Activated CD4-positive, alpha-beta T cell treated with anti-CD3 and anti-CD28 coated beads for 4 hours (primary cell): Measurements from ENCODE around the gene TOX4.
"Not testable (repeated sequence)": the region's sequence is repeated elsewhere in the genome, so short reads cannot be mapped to it uniquely, and the experiment has no call there.

ENCODE experiments used
- DNase-seq, 2 donors: peaks; one replicate each; pipeline ENCODE4 v3.0.0-alpha.2; 2020

The TOX4 gene

DNA sequence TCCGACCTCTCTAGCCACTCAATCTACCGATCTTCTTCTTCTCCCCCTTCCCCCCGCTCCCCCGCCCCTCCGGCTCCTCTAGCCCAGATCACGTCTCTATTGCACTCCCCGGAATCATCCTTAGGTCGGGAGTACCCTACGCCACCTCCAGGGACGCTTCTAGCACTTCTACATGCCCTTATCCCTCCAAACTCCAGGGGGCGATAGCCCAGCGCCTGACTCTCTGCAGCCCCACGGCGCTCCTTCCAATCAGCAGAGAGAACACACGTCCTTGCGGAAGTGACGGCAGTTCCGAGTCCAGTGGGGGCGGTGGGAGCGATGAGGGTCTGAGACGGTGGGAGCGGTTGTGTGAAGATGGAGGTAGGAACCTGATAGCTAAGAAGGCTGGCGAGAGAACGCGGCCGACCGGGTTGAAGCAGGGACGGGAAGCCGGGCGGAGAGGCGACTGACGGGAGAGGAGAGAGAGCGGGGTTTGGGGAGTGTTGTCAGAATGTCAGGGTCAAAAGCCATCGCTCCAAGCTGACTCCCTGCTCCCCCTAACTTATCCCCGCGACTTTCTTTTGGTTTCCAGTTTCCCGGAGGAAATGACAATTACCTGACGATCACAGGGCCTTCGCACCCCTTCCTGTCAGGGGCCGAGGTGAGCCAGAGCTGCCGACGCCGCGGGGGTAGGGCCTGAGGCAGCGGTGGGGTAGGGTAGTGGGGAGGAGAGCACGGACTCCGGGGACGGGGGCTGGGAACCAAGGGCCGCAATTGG is at the start of gene TOX4, which contains the start of gene RAB2B:
Gene TOX4, plus strand, starts transcription at position 271 of the 757 bp plus-strand sequence. Its CDS starts 84 bp downstream, at position 355.
Gene RAB2B, minus strand, starts transcription at position 35 of the 757 bp plus-strand sequence. CDS start 87 bp downstream, outside the sequence.
- peak; percentile 92 to 93 for DNase-seq

DNA sequence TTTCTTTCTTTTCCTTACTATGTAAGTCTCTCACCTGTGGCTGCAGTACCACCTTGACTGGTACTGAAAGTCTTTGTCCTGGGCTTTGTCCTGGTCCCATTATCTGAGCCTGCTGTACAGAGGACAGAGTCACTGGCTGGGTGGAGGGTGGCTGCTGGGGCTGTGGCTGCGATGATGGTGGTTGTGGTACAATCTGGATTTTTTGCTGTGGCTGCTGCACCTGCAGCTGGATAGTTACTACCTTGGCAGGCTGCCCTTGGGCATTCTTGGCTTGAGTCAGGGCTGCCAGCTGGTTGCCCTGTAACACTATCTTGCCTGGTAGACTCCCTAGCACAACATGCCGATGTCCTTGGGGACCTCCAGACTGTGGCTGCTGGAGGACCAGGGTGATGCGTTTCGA is 48.1 kb upstream of the TOX4 start:
- DNase-seq = no peak

DNA sequence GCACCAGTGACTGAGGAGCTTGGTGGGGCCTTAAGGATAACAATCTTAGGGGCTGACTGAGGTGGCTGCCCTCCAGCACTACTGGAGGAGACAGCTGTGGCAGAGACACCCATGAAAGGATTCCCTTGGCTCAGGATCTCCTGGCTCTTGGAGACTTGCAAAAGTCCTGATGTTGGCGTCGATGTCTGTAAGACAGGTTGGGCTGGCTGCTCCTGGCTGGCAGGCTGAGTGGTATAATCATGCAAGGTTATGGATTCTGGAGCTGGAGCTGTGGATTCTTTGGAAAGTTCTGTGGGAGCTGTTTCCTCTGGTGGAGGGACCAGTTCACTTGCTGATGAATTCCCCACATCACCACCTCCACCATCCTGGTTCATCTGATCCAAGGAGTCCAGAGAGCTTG is 45.9 kb upstream of the TOX4 start:
- DNase-seq = no peak

DNA sequence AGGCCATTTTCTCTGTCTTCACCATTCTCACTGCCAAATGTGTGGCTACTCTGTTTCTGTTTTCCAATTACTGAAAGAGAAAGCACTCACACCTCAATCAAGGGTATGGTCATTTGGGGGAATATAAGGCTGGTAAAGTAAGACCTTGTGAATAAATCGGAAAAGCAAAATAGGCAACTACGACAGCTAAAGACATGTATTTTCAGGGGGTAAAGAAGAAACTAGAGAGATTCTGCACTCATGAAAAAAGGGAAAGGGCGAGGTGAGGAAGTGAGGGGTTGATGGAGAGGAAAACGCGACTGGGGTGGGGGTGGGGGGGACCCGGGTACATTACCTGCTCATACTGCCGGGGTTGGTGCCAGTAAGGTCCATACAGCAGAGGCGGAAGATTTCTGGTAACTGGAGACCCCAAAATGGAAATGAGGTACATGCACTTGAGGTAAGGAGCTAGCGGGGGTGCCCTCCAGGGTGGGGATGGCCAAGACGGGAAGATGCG is 40.4 kb upstream of the TOX4 start:
- DNase-seq = no peak

DNA sequence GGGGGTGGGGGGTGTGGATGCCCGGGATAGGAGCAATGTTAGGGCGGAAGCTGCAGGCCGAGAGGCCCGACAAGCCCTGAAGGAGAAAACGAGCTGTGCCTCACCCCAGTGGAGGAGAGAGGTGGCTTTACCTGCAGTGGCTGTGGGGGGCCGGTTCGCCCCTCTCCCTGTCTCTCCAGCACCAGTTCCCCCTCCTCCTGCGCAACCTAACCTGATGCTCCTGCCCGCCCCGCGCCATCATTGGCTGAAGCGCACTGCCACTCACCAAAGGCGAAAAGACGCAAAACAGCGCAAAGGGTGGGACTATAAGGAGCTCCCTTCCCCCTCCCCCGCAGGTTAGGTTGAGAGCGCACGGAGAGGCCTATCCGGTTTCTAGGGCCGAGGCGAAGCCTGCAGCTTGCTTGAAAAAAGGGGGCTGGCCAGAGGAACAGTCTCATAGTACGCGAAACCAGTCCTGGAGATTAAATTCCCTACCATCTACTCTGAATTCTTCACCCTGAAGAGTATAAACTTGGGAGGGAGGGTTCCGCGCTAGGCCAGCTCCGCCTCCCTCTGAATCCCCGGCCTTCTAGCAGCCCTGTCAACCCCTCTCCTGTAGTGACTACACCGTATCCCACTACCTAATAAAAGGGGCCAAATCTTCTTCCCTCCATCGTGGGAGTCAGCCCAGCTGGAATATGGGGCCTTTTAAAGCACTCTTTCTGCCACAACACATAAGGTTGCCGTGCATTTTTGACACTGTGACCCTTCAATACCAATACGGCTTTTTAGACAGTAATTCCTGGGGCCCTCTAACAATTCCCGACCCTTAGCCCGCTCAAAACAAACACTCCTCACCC is 39.7 kb upstream of the TOX4 start:
- peak; percentile 99 to 100 for DNase-seq

DNA sequence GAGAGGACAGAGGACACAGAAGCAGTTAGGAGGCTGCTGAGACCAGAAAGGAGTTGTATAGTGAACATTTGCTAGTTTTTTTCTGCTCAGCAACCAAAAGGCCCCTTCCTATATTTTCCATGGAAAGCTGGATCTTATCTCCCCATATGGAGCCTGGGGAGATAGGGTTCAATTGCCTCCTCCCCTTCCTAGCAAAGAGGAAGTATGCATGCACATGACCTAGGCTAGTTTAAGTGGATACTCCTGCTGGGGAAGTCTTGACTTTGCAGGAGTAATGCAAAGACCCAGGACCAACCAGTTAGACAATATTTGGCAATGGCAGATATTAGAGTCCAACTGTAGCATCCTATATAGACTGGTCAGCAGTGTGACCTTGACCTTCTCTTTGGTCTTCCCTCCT is 36.1 kb upstream of the TOX4 start:
- DNase-seq = no peak

DNA sequence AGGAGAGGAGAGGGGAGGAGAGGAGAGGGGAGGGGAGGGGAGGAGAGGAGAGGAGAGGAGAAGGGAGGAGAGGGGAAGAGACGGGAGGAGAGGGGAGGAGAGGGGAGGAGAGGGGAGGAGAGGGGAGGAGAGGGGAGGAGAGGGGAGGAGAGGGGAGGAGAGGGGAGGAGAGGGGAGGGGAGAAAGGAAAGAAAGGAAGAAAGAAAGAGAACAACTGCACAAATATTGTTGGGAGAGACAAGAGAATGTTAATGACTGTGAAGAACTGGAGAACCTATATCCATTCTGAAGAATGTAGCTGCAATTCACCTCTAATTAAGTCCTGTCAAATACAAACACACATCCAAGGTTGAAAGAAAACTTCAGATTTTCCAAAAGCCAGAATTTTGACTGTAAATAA is 34.3 kb upstream of the TOX4 start:
- not testable (repeated sequence) for DNase-seq

DNA sequence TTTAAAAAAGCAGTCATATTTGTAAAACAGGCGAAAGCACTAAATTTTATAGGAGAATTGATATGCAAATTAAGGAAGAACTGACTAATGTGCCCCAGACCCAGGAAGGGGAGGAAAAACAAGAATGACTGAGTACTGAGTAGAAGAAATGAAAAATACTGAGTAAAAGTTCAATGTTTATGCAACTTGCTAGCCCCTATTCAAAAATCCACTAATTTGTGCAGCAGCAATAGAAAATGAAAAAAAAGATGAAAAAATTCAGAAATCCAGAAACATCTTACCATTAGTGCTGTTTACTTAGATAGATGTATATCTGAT is 27.1 kb upstream of the TOX4 start:
- no peak for DNase-seq

DNA sequence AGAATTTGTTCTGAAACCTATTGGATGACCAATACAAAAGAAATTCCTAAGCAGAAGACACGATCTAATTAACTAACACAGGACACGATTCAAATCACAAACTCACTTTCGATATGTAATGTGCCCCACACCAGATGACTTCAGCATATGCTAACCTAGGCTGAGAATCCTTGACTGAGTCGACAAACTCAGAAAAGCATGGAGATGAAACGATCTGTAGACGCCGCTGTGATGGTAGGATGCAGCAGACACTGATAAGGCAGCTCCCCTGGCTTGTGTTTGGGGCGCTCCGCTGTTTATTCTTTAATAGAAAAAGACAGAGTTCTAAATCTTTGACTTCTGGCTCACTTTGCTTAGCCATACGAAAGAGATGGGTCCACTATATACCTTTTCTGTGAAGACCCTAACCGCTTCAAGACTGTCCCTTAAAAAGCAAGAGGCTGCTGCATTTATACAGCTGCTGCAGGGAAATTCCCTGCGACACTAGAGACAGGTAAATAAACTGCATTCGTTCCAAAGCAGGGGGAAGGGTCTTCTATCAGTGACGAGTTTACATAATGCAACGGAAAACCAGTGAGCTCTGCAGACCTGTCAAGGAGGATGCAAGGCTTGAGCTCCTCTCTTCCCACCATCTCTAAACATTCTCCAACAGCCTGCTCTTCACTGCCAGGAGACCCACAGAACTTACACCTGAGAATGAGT is 22.0 kb upstream of the TOX4 start:
- peak in 1 of 2 donors; percentile 12 for DNase-seq

DNA sequence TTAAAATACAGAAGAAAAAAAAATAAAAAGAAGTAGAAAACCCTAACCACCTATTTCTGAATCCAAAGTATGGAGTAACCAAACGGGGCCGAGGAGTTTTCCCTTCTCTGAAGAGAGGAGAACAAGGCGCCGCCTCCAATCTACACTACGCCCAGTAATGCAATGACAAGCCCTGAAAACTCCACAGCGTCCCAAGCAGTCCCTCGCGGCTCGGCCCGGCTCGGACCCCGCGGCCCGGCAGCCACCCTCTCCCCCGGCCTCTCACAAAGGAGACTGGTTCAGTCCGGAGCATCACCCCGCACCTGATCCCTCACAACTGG is 21.4 kb upstream of the TOX4 start:
- no peak for DNase-seq

DNA sequence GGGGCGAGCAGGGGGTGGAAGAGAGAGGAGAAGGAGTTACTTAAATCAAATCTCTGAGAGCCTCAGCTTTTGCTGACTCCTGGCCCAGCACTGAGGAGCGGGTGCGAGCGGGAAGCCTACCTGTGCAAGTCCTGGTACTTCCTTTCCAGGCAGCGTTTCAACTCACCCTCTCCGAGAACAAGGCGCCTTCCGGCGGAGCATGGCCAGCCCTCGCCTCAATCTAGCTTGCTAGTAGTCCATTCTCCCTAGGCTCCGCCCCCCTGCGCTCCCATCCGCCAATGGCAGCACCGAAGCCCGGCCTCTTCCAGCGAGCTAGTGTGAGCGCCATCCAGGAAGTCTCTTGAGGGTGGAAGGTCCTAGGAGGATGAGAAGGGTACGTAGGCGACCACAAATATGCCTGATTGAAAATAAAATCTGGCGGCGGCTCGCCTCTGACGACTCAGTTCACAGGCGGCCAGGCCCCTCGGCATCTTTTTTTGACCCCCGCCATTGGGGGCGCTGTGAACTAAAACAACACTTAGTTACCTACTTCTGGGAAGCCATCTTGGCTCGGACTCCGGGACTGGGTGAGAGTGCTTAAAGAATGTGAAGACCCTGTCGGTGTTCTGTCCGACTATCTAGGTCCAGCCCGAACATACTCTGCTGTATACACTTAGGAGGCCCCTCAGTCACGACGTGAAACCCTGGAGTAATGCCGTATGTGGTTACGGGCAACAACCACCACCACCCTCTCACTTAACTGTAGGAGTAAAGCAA is 20.9 kb upstream of the TOX4 start, which contains the start of gene CHD8:
Gene CHD8, minus strand, starts transcription at position 212 of the 756 bp plus-strand sequence. CDS start 24,480 bp downstream, outside the sequence.
- peak; percentile 99 to 100 for DNase-seq

DNA sequence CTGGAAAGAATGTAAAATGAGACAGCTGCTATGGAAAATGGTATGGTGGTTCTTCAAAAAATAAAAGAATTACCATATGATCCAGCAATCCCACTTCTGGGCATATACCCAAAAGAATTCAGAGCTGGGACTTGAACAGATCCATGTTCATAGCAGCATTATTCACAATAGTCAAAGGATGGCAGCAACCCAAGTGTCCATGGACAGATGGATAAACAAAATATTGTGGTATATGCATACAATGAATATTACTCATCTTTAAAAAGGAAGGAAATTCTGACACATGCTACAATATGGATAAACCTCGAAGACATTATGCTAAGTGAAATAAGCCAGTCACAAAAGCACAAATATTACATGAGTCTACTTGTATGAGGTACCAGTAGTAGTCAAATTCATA is 9.4 kb upstream of the TOX4 start:
- no peak for DNase-seq

DNA sequence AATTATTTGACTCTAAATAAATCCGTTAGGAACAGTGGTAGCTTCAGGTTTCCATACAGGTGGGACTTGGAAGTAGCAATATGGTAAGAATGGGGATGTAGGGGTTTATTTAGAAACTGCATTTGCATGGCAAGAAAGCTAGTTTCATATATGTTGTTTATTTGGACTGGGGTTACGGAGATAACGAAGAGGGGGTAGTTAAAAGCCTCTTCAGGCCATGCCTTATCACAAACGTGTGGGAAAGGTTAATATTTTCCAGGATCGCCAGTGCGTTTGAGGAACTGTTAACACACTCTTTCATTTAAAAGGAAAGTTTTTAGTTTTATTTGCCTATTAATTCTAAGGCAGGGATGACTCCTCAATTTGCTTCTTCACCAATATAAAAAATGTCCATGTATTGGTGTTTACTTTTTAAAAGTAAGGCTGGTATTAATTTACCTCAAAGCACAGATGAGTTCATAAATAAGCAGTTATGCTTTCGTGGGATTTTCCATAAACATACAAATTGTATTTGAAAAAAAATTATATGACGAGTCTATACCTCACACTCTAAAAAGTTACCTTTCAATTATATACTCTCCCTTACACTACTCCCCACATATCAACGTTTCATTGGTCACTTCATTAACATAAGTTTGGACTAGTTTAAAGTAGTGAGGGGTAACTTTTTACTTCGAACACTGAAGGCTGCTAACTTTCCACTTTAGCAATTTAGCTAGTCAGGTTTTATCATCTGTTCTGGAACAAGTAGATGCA is 1.1 kb upstream of the TOX4 start:
- DNase-seq = no peak

DNA sequence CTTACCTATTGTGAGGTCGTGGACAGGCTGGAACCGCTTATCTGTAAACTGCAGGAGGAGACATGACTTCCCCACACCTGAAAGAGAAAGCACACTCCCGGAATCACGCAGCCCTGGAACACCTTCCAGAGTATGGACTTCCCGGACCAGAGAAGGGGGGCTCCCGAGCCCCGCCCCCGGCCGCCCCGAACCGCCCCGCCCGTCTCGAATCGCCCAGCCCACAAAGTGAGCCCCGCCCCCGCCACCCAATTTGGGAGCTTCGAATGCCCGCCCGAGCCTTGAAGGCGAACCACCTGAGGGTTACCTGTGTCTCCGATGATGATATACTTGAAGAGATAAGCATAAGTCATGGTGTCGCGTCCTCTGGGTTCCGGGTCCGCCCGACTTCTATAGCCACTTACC is 471 bp upstream of the TOX4 start:
- DNase-seq = peak; percentile 82 to 85

DNA sequence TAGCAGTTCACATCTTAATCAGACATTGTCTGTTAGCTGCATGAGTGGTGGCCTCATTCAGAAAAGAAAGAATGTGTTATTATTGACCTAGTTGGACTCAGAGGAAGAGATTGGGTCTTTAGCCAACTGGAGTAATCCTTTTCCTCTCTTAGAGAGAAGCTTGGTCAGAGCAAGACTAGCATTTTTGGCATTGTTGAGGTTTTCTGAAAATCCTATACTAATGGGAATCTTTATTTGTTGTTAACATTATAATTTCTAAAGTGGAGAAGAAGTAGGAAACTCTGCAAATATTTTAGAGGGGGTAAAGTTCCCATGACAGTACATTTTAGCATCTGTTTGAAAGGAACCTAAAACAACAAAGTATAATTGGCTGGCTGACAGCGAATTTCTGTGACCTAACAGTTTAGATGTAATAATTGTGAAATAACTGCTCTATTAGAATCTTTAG is 9.7 kb downstream of the TOX4 start:
- DNase-seq = no peak

DNA sequence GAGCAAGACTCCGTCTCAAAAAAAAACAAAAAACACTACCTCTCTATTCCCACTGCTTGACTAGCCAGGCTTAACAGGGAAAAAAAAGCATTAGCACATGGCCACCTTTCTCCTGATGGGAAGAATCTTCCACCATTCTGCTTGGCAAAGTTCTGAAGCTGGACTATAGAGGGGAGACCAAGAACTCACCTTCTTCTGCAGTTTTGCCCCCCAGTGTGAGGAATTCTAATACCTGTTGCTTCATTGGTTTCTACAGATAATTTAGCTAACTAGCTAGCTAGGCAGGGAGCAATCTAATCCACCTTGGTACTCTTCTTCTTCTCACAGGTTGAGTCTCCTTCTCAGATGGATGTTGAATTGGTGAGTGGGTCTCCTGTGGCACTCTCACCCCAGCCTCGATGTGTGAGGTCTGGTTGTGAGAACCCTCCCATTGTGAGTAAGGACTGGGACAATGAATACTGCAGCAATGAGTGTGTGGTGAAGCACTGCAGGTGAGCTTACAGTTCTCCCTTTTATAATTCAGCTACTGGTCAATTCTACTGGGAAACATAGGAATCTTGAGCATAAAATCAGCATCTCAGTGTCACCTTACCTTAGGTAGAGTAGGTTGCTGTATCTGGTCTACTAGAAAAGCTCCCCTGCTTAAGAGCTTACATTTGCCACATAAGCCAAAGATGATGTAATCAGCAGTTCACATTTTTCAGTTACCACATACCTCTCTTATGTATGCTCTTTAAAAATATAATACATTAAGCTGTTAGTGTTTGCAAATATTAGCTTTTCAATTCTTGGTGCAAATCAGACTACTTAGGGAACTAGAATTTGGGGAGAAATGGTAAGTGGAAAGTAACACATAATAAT is 18.1 kb downstream of the TOX4 start:
- no peak for DNase-seq

DNA sequence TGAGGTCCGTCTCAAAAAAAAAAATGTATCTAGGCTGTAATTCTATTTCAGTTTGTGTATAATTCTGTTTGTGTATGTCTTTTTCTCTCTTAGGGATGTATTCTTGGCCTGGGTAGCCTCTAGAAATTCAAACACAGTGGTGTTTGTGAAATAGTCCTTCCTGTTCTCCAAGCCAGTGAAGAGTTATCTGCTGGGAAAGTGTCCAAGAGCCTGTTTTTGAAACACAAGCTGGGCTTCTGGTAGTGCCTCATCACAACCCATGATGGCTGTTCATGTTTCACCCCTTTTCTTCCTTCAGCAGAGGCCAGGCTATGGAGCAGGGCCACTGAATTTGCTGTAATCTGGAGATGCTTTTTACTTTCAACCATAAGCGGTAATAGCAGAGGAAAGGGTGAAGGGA is 19.5 kb downstream of the TOX4 start:
- DNase-seq = no peak

DNA sequence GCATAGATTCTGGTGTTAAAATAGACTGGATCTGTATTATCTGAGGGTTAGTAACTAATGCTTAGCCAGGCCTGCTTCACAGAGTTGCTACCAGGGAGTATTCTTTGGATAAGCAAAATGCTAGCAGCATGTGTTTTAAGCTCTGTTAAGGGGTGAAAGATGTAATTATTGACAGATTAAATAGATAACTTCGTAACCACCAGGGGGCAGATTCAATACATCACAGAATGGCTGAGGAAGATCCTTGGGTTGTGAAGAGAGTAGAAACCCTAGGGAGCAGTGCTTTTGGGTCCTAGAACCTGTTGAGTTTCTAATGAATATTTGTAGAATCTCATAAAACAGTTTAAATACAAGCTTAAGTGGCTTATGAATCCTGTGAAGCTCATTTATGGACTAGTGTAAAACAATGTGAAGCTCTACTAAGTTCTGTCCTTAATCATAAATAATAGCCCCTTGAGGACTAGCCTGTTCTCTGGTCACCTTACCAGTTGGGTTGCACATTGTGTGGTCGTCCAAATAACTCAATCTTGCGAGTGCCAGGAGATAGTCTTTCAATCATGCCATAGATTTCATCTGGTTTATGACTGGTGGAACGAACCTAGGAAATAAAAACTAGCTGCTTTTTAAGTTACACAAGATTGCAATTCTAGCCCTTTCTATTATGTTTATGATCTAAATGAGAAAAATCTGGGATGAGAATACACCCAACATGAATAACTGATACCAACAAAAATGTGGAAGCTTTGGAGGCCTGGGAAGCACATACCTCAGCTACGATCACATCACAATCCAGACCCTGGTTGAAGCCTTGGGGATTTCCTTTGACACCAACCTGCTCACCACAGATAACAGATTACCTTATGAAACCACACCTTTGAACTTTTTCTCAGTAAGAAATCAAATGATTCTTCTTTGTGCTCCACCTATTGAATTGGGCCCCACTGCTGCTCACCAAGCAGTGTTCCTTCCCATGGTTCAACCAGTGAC is 21.8 kb downstream of the TOX4 start:
- DNase-seq = peak; percentile 31 to 46

DNA sequence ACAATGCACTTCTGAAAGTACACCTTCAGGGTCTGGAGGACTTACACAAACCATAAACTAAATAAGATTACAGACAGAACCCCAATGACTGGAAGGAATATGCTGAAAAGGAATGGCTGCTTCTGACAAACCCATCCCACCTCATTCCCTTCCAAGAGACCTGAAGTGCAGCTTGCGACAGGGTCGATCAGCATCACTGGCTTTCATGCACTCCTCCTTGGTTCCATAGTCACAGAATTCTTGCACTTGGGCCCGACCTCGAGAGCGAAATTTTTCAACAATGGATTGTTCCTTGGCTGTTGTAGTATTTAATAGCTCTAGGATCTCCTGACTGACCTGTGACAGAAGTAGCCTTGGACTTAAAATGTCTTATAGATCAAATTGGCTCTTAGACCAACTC is 24.6 kb downstream of the TOX4 start:
- DNase-seq = no peak
